ENCODE results near the gene HBS1L.

- no peak for TF ChIP-seq CTCF (IDR thresholded peaks at IDR 0.05)
- TF ChIP-seq POLR2A (IDR thresholded peaks at IDR 0.05), result no peak
Observed at GRCh38 chr6:135066806-135067205, 12.2 kb upstream of the HBS1L start.

Data from uterus (tissue), 2 donors.